GM19452 (cell line): ENCODE measurements around the gene ZNF385A.

Experiments
- ATAC-seq: cut with Tn5 transposase; IDR thresholded peaks from one replicate; pipeline ENCODE4 v1.9.1; 2021; ENCODE audit not compliant: unreplicated experiment

The ZNF385A gene

DNA sequence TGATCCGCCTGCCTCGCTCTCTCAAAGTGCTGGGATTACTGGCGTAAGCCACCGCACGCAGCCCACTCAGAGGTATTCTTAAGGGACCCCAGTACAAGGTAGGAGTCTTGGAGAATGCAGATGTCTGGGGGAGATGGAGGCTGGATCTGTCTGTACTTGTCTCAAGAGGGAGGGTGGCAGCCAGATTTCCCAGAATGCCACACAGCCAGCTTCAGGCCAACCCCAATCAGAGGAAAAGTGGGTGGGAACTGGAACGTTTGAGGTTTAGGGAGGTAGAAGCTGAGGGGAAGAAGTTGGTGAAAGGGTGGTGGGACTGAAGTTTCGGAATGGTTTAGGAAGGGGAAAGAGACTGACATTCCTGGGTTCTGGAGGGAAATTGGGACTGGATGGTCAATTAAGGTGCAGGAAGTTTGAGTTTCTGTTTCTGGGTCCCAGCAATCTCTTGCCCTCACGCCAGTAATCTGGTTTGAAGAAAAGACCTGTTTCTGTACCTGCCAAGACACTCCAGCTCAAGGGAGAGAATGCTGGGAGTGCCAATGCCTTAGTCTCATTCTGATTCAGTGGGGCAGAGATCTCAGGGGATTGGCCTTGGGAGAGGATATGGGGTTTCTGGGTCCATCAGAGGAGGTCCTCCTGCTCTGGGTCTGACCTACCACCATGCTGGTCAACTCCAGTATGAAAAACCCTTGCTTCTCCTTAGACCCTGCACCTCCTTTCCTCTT is 8.1 kb upstream of the ZNF385A start:
- no peak for ATAC-seq

DNA sequence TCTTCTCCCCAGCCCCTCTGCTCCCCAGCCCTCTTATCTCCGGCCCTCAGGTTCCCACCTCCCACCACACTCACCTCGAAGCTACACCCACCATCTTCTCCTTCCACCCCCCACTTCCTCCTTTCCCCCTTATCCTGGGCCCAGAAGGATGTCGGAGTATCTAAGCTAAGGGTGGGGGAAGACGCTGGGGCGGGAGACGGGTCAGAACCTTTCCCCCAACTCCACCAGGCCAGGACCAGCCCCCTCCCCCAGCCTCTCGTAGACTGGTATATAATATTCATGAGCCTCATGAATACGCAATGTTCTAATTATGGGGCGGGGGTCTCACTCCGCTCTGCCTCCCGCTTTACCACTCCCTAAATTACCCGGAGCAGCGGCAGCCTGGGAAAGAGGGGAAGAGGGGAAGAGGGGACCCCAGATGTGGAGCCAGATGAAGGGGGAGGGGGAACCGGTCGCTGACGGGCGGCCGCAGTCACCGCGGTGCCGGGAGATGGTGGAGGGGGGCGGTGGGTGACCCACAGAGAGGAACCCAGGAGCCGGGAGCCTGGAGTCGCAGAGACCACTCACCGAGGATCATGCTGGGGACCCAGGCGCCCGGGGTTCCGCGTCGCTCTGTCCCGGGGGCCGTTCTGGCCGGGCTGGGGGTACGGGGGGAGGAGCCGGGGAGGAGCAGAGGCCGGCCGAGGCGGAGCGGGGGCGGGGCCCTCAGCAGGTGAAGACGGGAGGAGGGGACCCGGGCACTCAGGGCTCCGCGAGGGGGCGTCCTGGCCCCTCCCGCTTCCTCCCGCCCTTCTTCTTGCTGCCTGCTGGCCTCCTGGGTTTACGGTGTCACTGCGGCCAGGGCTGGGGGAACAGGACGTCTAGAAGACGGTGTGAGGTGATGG is 6.4 kb upstream of the ZNF385A start:
- no peak for ATAC-seq

DNA sequence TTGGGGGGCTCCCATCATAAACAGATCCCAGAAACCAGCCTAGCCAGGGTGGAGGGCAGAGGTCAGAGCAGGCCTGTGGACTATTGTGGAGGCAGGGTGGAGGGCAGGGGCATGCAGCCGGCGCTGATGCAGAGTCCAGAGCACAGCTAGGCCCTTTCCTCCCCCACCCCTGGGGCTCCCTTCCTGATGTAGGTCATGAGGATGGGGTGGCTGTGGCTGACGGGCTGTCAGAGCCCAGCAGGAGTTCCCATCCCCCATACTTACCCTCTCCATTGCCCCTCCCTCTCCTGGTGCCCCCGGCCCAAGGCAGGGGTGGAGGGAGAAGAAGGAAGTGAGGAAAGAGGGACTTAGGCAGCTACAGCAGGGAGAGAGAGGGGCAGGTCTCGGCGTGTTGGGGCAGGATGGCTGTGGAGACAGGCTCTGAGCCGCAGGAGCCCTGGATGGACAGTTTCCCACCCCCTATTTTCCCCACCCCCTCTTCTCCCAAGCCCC is 5.7 kb upstream of the ZNF385A start:
- ATAC-seq, result no peak

DNA sequence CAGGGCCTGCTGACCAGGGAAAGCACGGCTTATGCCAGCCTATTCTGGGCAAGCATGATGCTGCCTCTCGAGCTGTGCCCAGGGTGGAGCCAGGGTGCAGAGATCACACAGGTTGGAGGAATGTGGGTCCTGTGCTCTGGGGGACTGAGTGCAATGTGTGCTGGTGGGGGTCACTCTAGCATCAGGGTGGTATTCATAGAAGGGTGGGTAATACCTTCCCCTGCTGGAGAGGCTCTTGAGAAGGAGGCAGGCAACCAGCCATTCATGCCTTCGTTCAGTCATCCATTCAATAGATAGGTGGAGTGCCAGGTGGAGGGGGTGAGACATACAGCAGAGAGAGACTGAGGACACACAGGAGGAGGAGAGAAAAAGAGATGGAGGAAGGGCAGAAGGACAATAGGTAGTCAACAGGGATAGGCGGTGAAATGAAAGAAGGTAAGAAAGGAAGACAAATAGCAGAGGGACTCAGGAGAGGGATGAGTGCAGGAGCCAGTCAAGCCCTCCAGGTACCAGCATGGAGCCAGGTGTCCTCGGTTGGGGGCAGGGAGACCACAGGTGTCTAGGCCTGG is 5.2 kb upstream of the ZNF385A start:
- ATAC-seq, result no peak

DNA sequence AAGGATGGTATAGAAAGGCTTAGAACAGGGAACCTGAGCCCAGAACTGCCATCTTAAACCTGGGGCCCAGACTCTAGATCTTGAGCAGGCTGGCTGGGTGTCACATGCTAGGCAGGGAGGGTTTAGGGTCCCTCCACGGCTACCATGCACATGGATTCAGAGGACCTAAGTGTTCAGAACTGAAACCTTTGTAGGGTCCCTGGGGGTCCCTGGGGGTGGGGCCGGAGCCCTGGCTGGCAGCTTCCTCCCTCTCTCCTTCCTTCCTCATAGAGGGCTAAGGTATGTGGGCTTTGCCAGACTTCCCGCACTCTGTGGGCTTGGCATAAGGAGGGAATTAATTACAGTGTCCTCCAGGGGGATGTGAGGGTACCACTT is 4.6 kb upstream of the ZNF385A start:
- no peak for ATAC-seq

DNA sequence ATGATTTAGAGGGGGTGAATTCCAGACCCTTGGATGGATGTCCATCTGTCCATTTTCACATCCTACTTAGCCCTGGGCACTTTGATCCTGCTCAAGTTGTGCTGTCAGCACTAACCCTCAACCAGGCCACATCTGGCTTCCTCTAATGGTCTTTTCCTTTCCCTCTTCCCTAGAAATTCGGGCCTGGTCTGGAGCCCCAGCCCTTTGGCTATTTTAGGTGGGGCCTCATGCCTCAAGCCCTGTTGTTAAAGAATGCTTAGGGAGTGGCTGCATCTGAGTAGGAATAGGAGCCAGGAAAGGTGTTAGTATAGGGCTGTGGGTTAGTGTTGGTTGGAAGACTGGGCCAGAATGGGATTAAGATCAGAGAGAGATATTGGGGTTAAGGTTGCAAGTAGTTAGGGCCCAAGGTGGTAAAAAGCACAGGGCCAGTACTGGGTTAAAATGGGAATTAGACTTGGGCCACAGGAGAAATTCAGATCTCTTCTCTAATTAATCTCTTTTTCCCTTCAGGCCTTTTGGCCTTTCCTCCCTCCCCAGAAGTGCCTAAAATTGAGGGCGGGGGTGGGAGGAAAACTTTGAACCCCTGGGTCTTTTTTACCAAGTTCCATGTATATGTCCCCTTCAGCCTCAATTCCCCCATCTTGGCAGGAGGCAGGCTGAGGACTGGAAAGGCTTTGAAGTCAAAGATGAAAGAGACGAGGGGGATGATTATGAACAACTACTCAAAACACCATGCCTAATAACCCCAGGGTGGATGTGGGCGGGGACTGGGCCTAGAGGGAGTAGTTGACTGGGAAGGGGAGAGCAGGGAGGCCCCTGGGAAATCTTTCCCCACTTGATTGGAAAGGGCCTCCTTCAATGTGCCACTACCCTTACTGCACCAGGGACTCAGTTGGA is 4.0 kb upstream of the ZNF385A start:
- no peak for ATAC-seq

DNA sequence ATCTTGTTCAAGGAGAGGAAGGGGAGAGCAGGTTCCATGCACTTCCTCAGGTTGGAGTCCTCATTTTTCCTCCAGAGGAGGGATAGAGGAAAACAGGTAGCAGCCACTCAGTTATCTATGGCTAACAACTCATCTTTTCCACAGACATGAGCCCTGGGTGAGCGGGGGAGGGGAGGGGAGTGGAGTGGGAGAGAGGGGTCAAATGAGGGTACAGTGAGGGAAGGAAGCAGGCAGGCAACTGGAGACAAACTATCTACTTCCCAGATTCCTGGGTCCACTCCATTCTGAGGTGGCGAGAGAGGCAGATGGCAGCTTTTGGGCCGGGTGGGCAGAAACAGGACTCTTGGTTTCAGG is 2.6 kb upstream of the ZNF385A start:
- no peak for ATAC-seq

DNA sequence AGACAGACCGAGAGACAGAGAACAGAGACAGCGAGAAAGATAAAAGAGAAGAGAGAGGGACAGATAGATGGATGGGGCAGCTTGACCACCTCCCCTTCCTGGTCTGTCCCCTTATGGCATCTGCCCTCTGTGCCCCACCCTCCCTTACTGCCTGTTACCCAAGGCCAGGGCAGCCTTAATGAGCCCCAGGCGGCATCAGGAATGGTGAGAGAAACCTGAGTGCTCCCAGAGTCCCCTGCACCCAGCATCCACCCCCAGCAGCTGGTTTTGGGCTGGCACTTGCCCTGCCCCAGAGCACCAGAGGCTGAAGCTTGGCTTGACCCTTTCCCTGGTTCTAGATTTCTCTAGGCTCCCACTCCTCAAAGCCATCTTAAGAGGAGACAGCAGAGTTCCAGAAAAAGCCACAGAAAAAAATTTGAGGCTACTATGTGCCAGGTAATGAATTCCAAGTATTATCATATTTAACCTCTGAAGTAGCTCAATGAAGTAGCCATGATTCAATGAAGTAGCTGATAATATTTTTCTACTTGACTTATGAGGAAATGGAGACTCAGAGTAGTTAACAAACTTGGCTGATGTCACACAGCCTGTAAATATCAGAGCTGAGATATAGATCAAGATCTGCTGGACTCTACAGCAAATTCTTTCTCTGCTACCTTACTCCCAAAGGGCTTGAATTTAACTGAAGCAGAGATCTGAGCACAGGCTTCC is 2.0 kb upstream of the ZNF385A start:
- ATAC-seq, result no peak

DNA sequence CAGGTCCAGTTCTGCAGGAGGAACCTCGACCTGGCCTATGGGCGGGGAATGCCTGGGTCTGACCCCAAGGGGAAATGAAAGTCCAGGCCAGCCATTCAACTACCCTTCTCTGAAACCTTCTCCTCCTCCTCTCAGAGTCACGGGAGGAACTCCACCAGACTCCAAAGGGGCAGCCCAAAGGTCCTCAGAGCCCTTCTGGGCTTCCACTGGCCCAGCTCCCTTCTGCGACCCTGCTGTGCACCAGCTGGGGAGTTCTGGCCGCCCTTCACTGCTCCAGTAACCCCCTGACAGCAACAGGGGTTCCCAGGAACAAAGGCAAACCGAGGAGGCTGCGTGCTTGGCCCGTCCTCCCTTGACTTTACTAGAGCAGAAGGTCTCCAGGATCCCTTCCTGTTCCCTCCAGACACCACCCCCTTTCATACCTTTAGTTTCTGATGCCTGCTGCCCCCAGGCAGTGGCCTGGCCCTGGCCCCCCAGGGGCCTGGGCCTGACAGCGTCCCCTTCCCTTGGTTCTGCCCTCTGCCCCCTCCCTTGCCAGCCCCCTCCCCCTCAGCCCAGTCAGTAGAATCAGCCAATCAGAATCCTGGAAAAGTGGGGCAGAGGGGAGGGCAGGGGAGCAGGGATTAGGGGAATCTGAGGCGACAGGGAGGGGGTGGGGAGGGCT is 850 bp upstream of the ZNF385A start:
- ATAC-seq, result peak; percentile 55

DNA sequence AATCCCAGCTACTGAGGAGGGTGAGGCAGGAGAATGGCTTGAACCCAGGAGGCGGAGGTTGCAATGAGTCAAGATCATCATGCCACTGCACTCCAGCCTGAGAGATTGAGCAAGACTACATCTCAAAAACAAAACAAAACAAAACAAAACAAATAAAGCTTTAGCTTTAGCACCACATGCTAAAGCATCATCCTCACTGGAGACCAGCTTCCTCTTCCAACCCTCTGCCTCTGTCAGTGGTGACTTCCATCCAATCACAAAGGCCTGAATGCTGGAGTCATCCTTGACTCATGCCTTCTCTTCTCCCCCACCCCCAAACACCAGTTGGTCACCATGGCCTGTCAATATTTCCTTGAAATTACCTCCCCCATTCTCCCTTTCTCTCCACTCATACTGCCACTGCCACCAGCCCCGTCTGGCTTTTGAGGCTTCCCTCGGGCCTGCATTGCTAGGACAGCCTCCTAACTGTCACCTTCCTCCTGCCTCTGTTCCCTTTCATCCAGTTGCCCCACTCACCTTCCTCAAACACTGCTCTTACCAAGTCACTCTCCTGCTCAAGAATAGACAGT is 1.4 kb downstream of the ZNF385A start:
- no peak for ATAC-seq

DNA sequence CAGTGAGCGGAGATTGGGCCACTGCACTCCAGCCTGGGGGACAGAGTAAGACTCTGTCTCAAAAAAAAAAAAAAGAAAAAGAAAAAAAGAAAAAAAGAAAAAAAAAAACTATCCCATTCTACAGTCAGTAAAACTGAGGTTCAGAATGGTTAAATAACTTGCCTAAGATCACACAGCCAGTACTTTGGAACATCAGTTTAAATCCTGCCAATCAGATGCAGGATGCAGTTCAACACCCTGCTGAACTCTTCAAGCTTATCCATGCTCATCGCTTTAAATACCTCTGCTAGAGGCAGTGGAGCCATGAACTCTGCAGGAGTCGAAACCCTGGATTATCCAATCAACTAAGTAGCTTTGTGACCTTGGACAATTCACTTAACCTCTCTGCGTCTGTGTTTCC is 3.4 kb downstream of the ZNF385A start:
- no peak for ATAC-seq

DNA sequence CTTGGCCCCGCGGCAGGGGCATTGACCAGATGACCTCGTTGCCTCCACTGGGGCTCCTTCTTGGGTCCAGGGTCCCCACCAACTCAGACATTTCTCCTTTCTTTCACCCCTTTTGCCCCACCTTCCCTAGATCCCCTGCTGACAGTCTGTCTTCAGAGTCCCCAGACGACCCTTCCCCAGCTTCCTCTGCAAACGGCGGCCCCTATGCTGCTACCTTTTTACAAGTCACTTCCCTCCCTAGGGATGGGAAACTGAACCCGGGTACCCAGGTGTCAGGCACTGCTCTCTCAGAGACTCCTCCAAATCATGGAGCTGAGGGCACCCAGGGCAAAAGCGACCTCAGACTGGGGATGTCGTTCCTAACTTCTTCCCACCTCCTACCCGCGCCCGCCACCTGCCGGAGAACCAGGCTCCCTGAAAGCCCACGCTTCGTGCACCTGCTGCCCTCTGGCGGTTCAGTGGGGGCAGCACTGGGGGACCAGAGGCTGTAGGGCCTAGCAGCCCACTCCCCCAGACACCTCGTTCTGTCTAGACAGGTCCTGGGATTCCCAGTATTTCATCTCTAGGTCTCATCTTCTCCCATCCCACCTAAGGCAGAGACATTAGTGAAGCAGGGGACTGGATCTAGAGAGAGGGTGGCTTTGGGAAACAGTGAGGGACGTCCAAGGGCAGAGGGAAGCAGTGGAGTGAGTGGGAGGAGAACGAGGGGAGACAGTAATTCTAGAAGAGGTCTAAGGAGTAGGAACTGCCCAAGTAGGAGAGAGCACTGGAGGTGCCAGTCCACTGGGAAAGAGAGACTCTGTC is 4.9 kb downstream of the ZNF385A start:
- no peak for ATAC-seq

DNA sequence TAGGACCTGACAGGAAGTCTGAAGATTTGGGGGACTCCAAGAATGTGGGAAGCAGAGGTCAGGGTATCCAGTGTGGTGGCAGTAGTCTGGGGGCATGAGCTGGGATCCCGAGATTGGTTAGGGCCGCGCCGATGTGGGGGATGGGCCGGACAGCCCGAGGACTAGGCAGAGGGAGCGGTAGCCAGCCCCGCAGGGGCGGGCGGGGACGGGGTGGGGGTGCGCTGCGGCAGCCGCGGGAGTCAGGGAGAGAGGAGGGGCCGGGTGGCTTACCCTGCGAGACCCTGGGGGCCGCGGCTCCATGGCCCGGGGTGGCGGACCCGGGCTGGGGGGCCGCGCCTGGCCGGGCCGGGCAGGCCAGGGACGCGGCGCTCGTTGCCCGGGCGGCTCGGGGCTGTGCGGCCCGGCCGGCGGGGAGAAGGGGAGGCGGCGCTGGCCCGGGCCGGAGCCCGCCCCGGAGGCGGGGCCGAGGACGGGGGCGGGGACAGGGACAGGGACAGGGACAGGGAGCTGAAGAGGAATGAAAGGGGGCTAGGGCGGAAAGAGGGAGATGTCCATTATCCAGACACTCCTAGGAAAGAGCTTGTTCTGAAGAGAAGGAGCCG is 5.6 kb downstream of the ZNF385A start:
- no peak for ATAC-seq

DNA sequence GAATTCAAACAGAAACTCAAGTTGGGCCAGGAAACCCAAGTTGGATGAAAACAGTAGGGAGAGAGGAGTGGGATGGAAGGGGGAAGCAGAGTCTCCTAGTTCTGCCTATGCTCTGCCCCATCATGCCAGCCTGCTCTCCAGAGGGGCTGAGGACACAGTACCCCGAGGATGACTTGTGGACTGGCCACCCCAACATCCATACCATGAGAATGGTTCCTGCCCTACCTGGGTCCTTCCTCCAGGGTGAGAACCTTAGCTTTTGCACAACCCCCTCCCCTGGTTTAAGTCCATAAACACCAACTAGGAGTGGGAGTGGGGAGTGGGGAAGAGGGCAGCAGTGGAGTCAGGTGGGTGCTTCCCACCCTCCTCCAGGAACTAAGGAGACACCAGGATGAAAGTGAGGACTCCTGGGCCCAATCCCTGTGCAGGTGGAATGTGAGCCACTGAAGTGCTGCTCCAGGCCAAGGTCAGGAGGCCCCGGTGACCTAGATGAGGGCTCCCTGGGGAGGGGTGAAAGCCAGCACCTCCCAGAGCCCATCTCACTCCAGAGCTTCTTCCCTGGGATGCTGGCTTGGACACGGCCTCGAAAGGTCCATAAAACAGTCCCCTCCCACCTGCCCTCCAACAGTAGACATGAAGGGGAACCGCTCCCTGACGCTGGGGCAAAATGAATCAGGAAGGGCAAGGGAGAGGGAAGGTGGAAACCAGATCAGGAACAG is 6.6 kb downstream of the ZNF385A start:
- no peak for ATAC-seq

DNA sequence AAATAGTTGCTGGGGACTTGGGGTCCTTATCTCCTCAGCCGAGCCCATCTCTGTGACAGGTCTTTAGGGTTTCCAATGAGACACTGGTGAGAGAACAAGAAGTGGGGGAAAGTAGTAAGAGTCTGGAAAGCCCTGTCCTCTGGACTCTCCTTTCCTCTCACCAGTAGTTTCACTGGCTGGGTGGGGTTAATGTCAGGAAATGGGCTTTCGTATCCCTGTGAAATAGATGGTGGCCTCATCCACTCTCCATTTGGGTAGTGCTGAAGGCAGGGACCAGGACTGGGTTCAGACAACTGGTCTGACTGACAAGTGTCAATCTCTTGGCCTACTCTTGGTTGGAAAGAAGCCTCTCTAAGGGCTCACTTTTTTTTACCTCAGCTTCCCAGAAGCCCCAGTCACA is 7.5 kb downstream of the ZNF385A start:
- no peak for ATAC-seq

DNA sequence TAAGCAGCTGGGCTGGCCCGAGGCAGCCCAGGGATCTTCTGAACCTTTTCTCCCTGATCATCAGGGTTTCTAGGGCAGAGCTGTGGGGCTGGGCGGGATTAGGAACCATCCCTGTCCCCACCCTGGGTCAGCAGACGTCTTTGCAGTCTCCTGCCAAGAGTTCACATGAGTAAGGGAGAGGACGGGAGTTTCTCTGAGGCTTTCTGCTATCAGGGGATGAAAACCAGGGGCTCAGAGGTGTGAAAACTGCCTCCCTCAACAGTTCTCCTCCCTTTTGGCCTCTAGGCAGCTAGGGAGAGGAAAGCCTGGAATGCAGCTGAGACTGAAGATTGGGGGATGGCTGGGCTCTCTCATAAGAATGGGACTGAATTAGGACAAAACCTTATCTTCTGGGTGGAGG is 7.9 kb downstream of the ZNF385A start:
- no peak for ATAC-seq

DNA sequence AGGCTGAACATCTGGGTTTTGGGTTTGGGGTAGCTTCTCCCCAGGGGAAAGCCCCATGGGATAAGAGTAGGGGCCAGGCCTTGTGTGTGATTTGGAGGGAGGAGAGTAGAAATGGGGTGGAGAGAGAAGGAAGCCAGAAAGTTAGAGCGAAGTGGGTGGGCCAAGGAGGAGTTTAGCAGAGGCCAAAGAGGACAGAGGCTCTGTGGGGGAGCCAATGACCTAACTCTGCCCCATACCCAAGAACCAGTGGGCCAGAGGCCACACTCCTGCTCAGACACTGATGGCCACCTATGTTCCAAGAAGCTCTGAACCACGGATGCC is 9.3 kb downstream of the ZNF385A start:
- ATAC-seq, result no peak
